Testis (tissue), 3 donors: ENCODE data around the gene COMP. TPM values are rescaled to one million over a fixed set of nuclear protein-coding genes. Genes with fewer than 3 reads are reported as not detected.

Source experiments
- DNase-seq: peaks from one replicate; pipeline ENCODE4 v3.0.0-alpha.2; 2019
- H3K27ac ChIP-seq, 2 donors: fragments of 200-600 bp; sonication (generic); one replicate each; pipeline ENCODE4 v1.5.1; 2019
- H3K27me3 ChIP-seq: fragments of 200-600 bp; sonication (generic); one replicate; pipeline ENCODE4 v1.5.1; 2019
- H3K36me3 ChIP-seq: fragments of 200-600 bp; sonication (generic); one replicate; pipeline ENCODE4 v1.5.1; 2017; ENCODE audit warnings: low read depth; ENCODE audit errors: missing control alignments
- H3K4me1 ChIP-seq: fragments of 200-600 bp; sonication (generic); one replicate; pipeline ENCODE4 v1.5.1; 2019
- H3K4me3 ChIP-seq, 2 donors: fragments of 200-600 bp; sonication (generic); one replicate each; pipeline ENCODE4 v1.5.1; 2017 to 2019
- H3K9me3 ChIP-seq: fragments of 200-600 bp; sonication (generic); one replicate; pipeline ENCODE4 v1.5.1; 2017
- POLR2A ChIP-seq: fragments of 450-650 bp; IDR thresholded peaks from one replicate; pipeline ENCODE4 v1.6.1; 2017; ENCODE audit warnings: antibody characterized with exemption, mild to moderate bottlenecking, moderate library complexity
- WGBS, 2 donors: methylation state at CpG; one replicate each; pipeline ENCODE4 v1.1.5; 2018; 5-methylcytosine and 5-hydroxymethylcytosine counted together
- intact Hi-C: fragments of 100-400 bp; cut with DNase I; formaldehyde crosslinking; loops from one replicate; pipeline ENCODE4 v1.15.1; 2023; ENCODE audit warnings: low total_unique reads
- polyA plus RNA-seq: library from polyadenylated mRNA; stranded (reverse); fragments of 350-450 nt; fragmentation: Illumina TruSeq; extraction: RNeasy Lipid Tissue Mini Kit (QIAGEN cat#74804); gene quantifications from one replicate; pipeline ENCODE4 v1.2.3, GENCODE V29; 2014; ENCODE audit warnings: low read depth, low replicate concordance; ENCODE audit not compliant: insufficient read depth
- total RNA-seq, 2 donors: library from RNA; depleted of rRNA; stranded (reverse); fragments of >200 nt; gene quantifications; one replicate each; pipeline ENCODE4 v1.2.3, GENCODE V29; 2016
- TF ChIP-seq, protein P1 (sequence below), 3 experiments: fragments of 450-650 bp in 2 of 3; fragments of 200-600 bp in 1 of 3; sonication (generic) in 1 of 3; IDR thresholded peaks; one replicate each; pipeline ENCODE4 v1.5.1; 2016 to 2019; ENCODE audit warnings: antibody characterized with exemption in 3 of 3, mild to moderate bottlenecking in 2 of 3, moderate library complexity in 1 of 3

COMP gene
- total and polyA plus RNA-seq, 3 donors from 2014 or later, result 3.8 to 23.4 (median 7.1) TPM

DNA sequence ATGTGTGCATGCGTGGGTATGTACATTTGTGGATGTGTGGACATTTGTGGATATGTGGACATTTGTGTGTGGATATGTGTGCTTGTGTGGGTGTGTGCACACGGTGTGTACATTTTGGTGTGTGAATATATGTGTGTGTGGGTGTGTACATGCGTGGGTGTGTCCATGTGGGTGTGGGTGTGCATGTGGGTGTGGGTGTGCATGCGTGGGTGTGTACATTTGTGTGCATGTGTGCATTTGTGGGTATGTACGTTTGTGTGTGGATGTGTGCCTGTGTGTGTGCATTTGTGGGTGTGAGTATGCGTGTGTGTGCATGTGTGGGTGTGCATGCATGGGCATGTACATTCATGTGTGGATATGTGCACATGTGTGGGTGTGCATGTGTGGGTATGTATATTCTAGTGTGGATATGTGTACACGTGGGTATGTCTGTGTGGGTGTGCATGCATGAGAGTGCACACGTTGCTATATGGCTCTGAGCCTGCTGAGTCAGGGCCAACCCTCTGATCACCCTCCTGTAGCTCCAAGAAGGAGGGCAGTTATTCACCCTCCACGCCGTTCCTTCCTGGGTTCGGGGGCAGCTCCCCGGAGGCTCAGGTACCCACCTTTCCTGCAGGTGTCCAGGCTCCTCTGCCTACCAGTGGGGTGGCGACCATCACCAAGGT is 20.3 kb downstream of the COMP start:
- intact Hi-C loops, result no loop called here
- 78 to 82% methylated on average over 11 to 13 of the region's 13 CpGs for WGBS, 2 donors

DNA sequence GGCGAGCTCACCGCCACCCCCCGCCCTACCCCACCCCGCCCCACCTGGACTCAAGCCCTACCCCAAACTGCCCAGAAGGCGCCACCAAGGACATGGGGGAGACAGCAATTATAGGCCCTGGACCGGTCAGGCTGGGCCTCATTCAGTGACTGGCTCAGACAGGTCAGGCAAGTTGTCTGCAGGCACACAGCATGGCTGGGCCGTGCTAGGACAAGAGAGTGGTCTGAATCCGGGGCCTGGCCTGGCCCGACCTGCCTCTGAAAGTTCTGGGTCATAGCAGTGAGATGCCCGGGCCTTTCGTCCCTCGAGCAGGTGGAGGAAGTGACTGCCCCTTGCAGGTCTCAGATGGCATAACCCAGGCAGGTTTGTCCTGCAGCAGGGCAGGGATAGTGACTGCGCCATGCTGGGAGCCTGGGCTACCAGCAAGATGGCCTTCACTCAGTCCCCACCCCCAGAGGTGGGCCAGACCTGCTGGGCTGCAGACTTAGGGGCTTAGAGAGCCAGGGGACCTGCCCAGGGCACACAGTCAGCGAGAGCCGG is 21.0 kb downstream of the COMP start:
- Histone ChIP-seq H3K4me1 (peaks cover 9% of the 10 kb centered on the region), H3K27me3 (no peaks in the 10 kb centered on the region), H3K9me3 (no peaks in the 10 kb centered on the region), H3K4me3 (no peak overlapping the region), H3K36me3 (no peaks in the 10 kb centered on the region), H3K27ac (no peak overlapping the region)
- TF ChIP-seq POLR2A, result no peak
- TF ChIP-seq, protein P1, sequence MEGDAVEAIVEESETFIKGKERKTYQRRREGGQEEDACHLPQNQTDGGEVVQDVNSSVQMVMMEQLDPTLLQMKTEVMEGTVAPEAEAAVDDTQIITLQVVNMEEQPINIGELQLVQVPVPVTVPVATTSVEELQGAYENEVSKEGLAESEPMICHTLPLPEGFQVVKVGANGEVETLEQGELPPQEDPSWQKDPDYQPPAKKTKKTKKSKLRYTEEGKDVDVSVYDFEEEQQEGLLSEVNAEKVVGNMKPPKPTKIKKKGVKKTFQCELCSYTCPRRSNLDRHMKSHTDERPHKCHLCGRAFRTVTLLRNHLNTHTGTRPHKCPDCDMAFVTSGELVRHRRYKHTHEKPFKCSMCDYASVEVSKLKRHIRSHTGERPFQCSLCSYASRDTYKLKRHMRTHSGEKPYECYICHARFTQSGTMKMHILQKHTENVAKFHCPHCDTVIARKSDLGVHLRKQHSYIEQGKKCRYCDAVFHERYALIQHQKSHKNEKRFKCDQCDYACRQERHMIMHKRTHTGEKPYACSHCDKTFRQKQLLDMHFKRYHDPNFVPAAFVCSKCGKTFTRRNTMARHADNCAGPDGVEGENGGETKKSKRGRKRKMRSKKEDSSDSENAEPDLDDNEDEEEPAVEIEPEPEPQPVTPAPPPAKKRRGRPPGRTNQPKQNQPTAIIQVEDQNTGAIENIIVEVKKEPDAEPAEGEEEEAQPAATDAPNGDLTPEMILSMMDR (IDR thresholded peaks at IDR 0.05), result peak in 1 of 3 experiments; percentile 7
- no peak for DNase-seq
- intact Hi-C loops, result no loop called here
- 87 to 91% methylated on average over 5 to 15 of the region's 15 CpGs for WGBS, 2 donors

More for the DNA sequence above, 20.3 kb downstream of the COMP start:
- Histone ChIP-seq H3K4me3 (no peak overlapping the region), H3K9me3 (no peaks in the 10 kb centered on the region), H3K36me3 (no peaks in the 10 kb centered on the region), H3K4me1 (peaks cover 9% of the 10 kb centered on the region), H3K27me3 (no peaks in the 10 kb centered on the region), H3K27ac (no peak overlapping the region)
- TF ChIP-seq, protein P1 (IDR thresholded peaks at IDR 0.05), result no peak
- TF ChIP-seq POLR2A, result no peak
- DNase-seq, result no peak

- no peaks in the 10 kb centered on the region for H3K27me3 ChIP-seq
- no peak for TF ChIP-seq POLR2A
- TF ChIP-seq, protein P1 (IDR thresholded peaks at IDR 0.05), result no peak
- 59 to 89% methylated on average over 15 to 24 of the region's 24 CpGs for WGBS, 2 donors
- no peaks in the 10 kb centered on the region for H3K9me3 ChIP-seq
- H3K4me3 ChIP-seq, result no peak overlapping the region
- DNase-seq, result peak; percentile 69
- H3K36me3 ChIP-seq, result no peaks in the 10 kb centered on the region
- peaks cover 9% of the 10 kb centered on the region for H3K4me1 ChIP-seq
- no peak overlapping the region for H3K27ac ChIP-seq
- intact Hi-C loops, result no loop called here
Measured at GRCh38 chr19:18768997-18769891, 21.9 kb downstream of the COMP start.

GRCh38 chr19:18768046-18768771 is 22.9 kb downstream of the COMP start:
- no peaks in the 10 kb centered on the region for H3K27me3 ChIP-seq
- no peak overlapping the region for H3K4me3 ChIP-seq
- TF ChIP-seq, protein P1 (IDR thresholded peaks at IDR 0.05), result peak in 1 of 3 experiments; percentile 18
- TF ChIP-seq POLR2A, result no peak
- H3K27ac ChIP-seq, result no peak overlapping the region
- H3K4me1 ChIP-seq, result peaks cover 9% of the 10 kb centered on the region
- H3K9me3 ChIP-seq, result no peaks in the 10 kb centered on the region
- H3K36me3 ChIP-seq, result no peaks in the 10 kb centered on the region
- intact Hi-C loops, result no loop called here
- peak; percentile 60 for DNase-seq
- WGBS, 2 donors, result 83 to 94% methylated on average over 13 to 23 of the region's 30 CpGs
